Right lobe of liver (tissue), 6 donors: ENCODE results near the gene WDR27. TPM values are rescaled to one million over a fixed set of nuclear protein-coding genes. Genes with fewer than 3 reads are reported as not detected.

Source experiments
- ATAC-seq, 4 donors: fragments of 200-7000 bp; cut with Tn5 transposase; one replicate each; pipeline ENCODE4 v1.9.1; 2020; ENCODE audit warnings: mild to moderate bottlenecking in 4 of 4, moderate library complexity in 4 of 4
- DNase-seq, 3 donors: peaks; one replicate each; pipeline ENCODE4 v3.0.0-alpha.2; 2020
- H3K27ac ChIP-seq, 3 donors: fragments of 200-600 bp; one replicate each; pipeline ENCODE4 v1.8.0; 2022
- H3K27me3 ChIP-seq, 2 donors: fragments of 200-600 bp; one replicate each; pipeline ENCODE4 v1.8.0; 2022
- H3K36me3 ChIP-seq, 4 donors: fragments of 200-600 bp; sonication (generic) in 1 of 4; one replicate each; pipeline versions ENCODE4 v1.5.1 to v1.8.0; 2017 to 2022; ENCODE audit warnings: control low read depth in 1 of 4
- H3K4me1 ChIP-seq, 4 donors: fragments of 200-600 bp; sonication (generic) in 1 of 4; one replicate each; pipeline versions ENCODE4 v1.5.1 to v1.8.0; 2017 to 2022; ENCODE audit warnings: control low read depth in 1 of 4
- H3K4me3 ChIP-seq, 3 donors: fragments of 200-600 bp; one replicate each; pipeline ENCODE4 v1.8.0; 2022
- H3K9me3 ChIP-seq, 4 donors: fragments of 200-600 bp; sonication (generic) in 1 of 4; one replicate each; pipeline versions ENCODE4 v1.5.1 to v1.8.0; 2017 to 2022; ENCODE audit warnings: control low read depth in 1 of 4
- CTCF ChIP-seq, 4 donors: fragments of 200-600 bp in 3 of 4; fragments of 450-650 bp in 1 of 4; IDR thresholded peaks; one replicate each; pipeline versions ENCODE4 v1.5.1 to v1.8.0; 2016 to 2022; ENCODE audit warnings: antibody characterized with exemption in 4 of 4, mild to moderate bottlenecking in 2 of 4
- POLR2A ChIP-seq: fragments of 450-650 bp; IDR thresholded peaks from one replicate; pipeline ENCODE4 v1.6.1; 2017; ENCODE audit warnings: antibody characterized with exemption, mild to moderate bottlenecking
- WGBS: methylation state at CpG from one replicate; pipeline ENCODE4 v1.1.6; 2018; ENCODE audit warnings: low coverage, low lambda C conversion rate; ENCODE audit not compliant: insufficient coverage; ENCODE audit errors: missing lambda C conversion rate; 5-methylcytosine and 5-hydroxymethylcytosine counted together
- intact Hi-C, 2 donors: fragments of 100-400 bp; cut with DNase I; formaldehyde crosslinking; loops; one replicate each; pipeline versions ENCODE4 v1.11.2 to v1.14.1; 2022
- total RNA-seq, 6 experiments: library from RNA; depleted of rRNA in 2 of 6; stranded (reverse); fragments of >200 nt in 2 of 6; fragmentation: NEBNext Ultra II Directional in 3 of 6; extraction: Animal tissue kit (Norgen Biotek cat#: 25700) in 3 of 6; gene quantifications; one replicate each; pipeline versions ENCODE4 v1.1.0 to v1.2.4, GENCODE V29; 2016 to 2023
- donor health status: DM: no; HTN: yes; CAD: no.
- donor health status: DM: no; HTN: no; CAD: no.
- donor health status: DM: no; HTN: no; CAD: no.
- donor health status: DM: no; HTN: yes; CAD: no.
- donor health status: DM: no; HTN: yes; CAD: no.

The WDR27 gene
- total RNA-seq, 6 experiments from 2014 or later, result 8.2 to 26.8 (median 12.7) TPM

- intact Hi-C loops, result no loop called here
- no peak for ATAC-seq
- Histone ChIP-seq H3K4me3 (no peak overlapping the region), H3K27ac (no peak overlapping the region), H3K36me3 (no peaks in the 10 kb centered on the region), H3K4me1 (peaks cover 0 to 7% (median 0%) of the 10 kb centered on the region in 4 donors), H3K9me3 (no peaks in the 10 kb centered on the region), H3K27me3 (no peaks in the 10 kb centered on the region)
- DNase-seq, result no peak
- 91% methylated on average over 9 of the region's 9 CpGs for WGBS
- no peak for TF ChIP-seq POLR2A
- TF ChIP-seq CTCF (IDR thresholded peaks at IDR 0.05), result no peak
Observed at GRCh38 chr6:169558774-169559441, 142.9 kb downstream of the WDR27 start.

- 80% methylated on average over 1 of the region's 8 CpGs for WGBS
- Histone ChIP-seq H3K36me3 (no peaks in the 10 kb centered on the region), H3K4me3 (no peak overlapping the region), H3K4me1 (peaks cover 0 to 7% (median 0%) of the 10 kb centered on the region in 4 donors), H3K27ac (no peak overlapping the region), H3K27me3 (no peaks in the 10 kb centered on the region), H3K9me3 (no peaks in the 10 kb centered on the region)
- ATAC-seq (no peak), DNase-seq (no peak)
- intact Hi-C loops, result no loop called here
- TF ChIP-seq CTCF (IDR thresholded peaks at IDR 0.05) (no peak), POLR2A (no peak)
Observed at GRCh38 chr6:169558378-169558773, 143.5 kb downstream of the WDR27 start.

GRCh38 chr6:169557887-169558286 is 143.9 kb downstream of the WDR27 start:
- no peak for TF ChIP-seq CTCF (IDR thresholded peaks at IDR 0.05)
- no peak for TF ChIP-seq POLR2A
- 59% methylated on average over 1 of the region's 1 CpG for WGBS
- ATAC-seq (peak; percentile 49 to 77 (median 66)), DNase-seq (no peak)
- no peaks in the 10 kb centered on the region for H3K27me3 ChIP-seq
- H3K4me3 ChIP-seq, result no peak overlapping the region
- H3K27ac ChIP-seq, result no peak overlapping the region
- no peaks in the 10 kb centered on the region for H3K9me3 ChIP-seq
- intact Hi-C loops, result no loop called here
- H3K4me1 ChIP-seq, result peaks cover 0 to 7% (median 0%) of the 10 kb centered on the region in 4 donors
- no peaks in the 10 kb centered on the region for H3K36me3 ChIP-seq

GRCh38 chr6:169556758-169557548 is 144.9 kb downstream of the WDR27 start:
- WGBS, result 65% methylated on average over 11 of the region's 13 CpGs
- Histone ChIP-seq H3K36me3 (no peaks in the 10 kb centered on the region), H3K27me3 (no peaks in the 10 kb centered on the region), H3K9me3 (no peaks in the 10 kb centered on the region), H3K4me3 (no peak overlapping the region), H3K27ac (no peak overlapping the region), H3K4me1 (peaks cover 0 to 7% (median 0%) of the 10 kb centered on the region in 4 donors)
- intact Hi-C loops, result no loop called here
- DNase-seq (no peak), ATAC-seq (peak in 3 of 4 donors; percentile 30 to 42 (median 35))
- TF ChIP-seq CTCF (IDR thresholded peaks at IDR 0.05), result no peak
- TF ChIP-seq POLR2A, result no peak
